HL-60 (cell line): ENCODE data around the gene LCN2.

Source experiments
- CTCF ChIP-seq: IDR thresholded peaks from one replicate; pipeline ENCODE4 v1.5.1; 2011; ENCODE audit warnings: low read length, control low read depth, inconsistent platforms; ENCODE audit not compliant: insufficient read depth
- GABPA ChIP-seq: IDR thresholded peaks from 2 replicates; pipeline ENCODE4 v1.6.1; 2012; ENCODE audit warnings: low read depth
- POLR2AphosphoS5 ChIP-seq: IDR thresholded peaks from 2 replicates; pipeline ENCODE4 v1.6.1; 2012; ENCODE audit warnings: low read depth
- REST ChIP-seq: IDR thresholded peaks from 2 replicates; pipeline ENCODE4 v1.6.1; 2012; ENCODE audit warnings: low read depth; ENCODE audit not compliant: insufficient replicate concordance

GRCh38 chr9:128175726-128176125 lies 26.5 kb downstream of the LCN2 start:
- no peak for TF ChIP-seq CTCF
- no peak for TF ChIP-seq POLR2AphosphoS5
- no peak for TF ChIP-seq GABPA
- no peak for TF ChIP-seq REST
